ENCODE results near the gene ARF1.

Gene ARF1

GRCh38 chr1:228076796-228077430, 5.6 kb upstream of the ARF1 start:
- no peak overlapping the region for H3K4me3 ChIP-seq (replicated peaks; ENCODE audit: low read depth, low read length)
- no peak for DNase-seq (ENCODE audit: low read depth)
- TF ChIP-seq CTCF (IDR thresholded peaks at IDR 0.05; ENCODE audit: low read length, missing control alignments), result no peak

GRCh38 chr1:228077565-228078330, 4.8 kb upstream of the ARF1 start:
- DNase-seq (ENCODE audit: low read depth), result no peak
- no peak overlapping the region for H3K4me3 ChIP-seq (replicated peaks; ENCODE audit: low read depth, low read length)
- no peak for TF ChIP-seq CTCF (IDR thresholded peaks at IDR 0.05; ENCODE audit: low read length, missing control alignments)

GRCh38 chr1:228079013-228079412, 3.5 kb upstream of the ARF1 start:
- TF ChIP-seq CTCF (IDR thresholded peaks at IDR 0.05; ENCODE audit: low read length, missing control alignments), result no peak
- no peak for DNase-seq (ENCODE audit: low read depth)
- H3K4me3 ChIP-seq (replicated peaks; ENCODE audit: low read depth, low read length), result no peak overlapping the region

- no peak for DNase-seq (ENCODE audit: low read depth)
- no peak for TF ChIP-seq CTCF (IDR thresholded peaks at IDR 0.05; ENCODE audit: low read length, missing control alignments)
- H3K4me3 ChIP-seq (replicated peaks; ENCODE audit: low read depth, low read length), result no peak overlapping the region
Measured at GRCh38 chr1:228079601-228080263, 2.8 kb upstream of the ARF1 start.

GRCh38 chr1:228081144-228081543, 1.4 kb upstream of the ARF1 start:
- DNase-seq (ENCODE audit: low read depth), result no peak
- H3K4me3 ChIP-seq (replicated peaks; ENCODE audit: low read depth, low read length), result peak overlapping the region; percentile 98
- TF ChIP-seq CTCF (IDR thresholded peaks at IDR 0.05; ENCODE audit: low read length, missing control alignments), result no peak

- no peak for DNase-seq (ENCODE audit: low read depth)
- no peak for TF ChIP-seq CTCF (IDR thresholded peaks at IDR 0.05; ENCODE audit: low read length, missing control alignments)
- H3K4me3 ChIP-seq (replicated peaks; ENCODE audit: low read depth, low read length), result peak overlapping the region; percentile 98
Measured at GRCh38 chr1:228081578-228082213, 812 bp upstream of the ARF1 start.

Measured in fibroblast of pulmonary artery (primary cell).